GM12878 (cell line): Measurements from ENCODE around the gene NEK11. TPM values are rescaled to one million over a fixed set of nuclear protein-coding genes. Genes with fewer than 3 reads are reported as not detected.
A peak's percentile ranks its signal among the peaks of the same experiment; 100 is the strongest.

ENCODE experiments used
- ATAC-seq: fragments of 200-7000 bp; cut with Tn5 transposase; 3 replicates; pipeline ENCODE4 v1.9.1; 2020; ENCODE audit warnings: mild to moderate bottlenecking, moderate library complexity
- BruUV-seq: library from RNA; stranded (reverse); fragments of 400-500 nt; replicated peaks from 2 replicates; lab custom pipeline; 2021; lab: Mats Ljungman, UMichigan
- CTCF ChIA-PET: fragments of 300-600 bp; sonication (Branson Sonifier 250); formaldehyde crosslinking; extraction: SDS; loops from one replicate; lab custom pipeline; 2021; ENCODE audit warnings: inconsistent platforms; lab: Yijun Ruan, JAX
- POLR2A ChIA-PET: fragments of 350-600 bp; formaldehyde crosslinking; extraction: SDS; loops from one replicate; lab custom pipeline; 2021; ENCODE audit warnings: inconsistent platforms; lab: Charles Lee
- RAD21 ChIA-PET: fragments of 300-600 bp; sonication (Branson Sonifier 250); formaldehyde crosslinking; loops from one replicate; lab custom pipeline; 2023; ENCODE audit warnings: antibody characterized with exemption; ENCODE audit not compliant: unreplicated experiment; lab: Charles Lee
- SMC1A ChIA-PET: fragments of 300-600 bp; sonication (Branson Sonifier 250); formaldehyde crosslinking; loops from one replicate; lab custom pipeline; 2023; ENCODE audit not compliant: unreplicated experiment, uncharacterized antibody; lab: Charles Lee
- DNase-seq: peaks from one replicate; pipeline ENCODE4 v3.0.0-alpha.2; 2011; ENCODE audit warnings: low read depth, low spot score
- FAIRE-seq: peaks from 3 replicates; lab custom pipeline; 2011; peaks lifted over from hg19 to GRCh38; lab: Jason Lieb, UNC
- H2AFZ ChIP-seq: 2 replicates; pipeline ENCODE4 v1.6.0; 2011; ENCODE audit warnings: low read depth, low read length, control low read depth; ENCODE audit not compliant: control insufficient read depth
- H3K27ac ChIP-seq: 2 replicates; pipeline ENCODE4 v1.5.1; 2011; ENCODE audit warnings: control low read depth; ENCODE audit not compliant: control insufficient read depth, insufficient read depth
- H3K27me3 ChIP-seq, 2 experiments: replicated peaks in 1 of 2; 2 replicates each; pipeline versions ENCODE4 v1.6.0 to v1.6.1; 2011; ENCODE audit warnings: low read length in 1 of 2; ENCODE audit not compliant: control insufficient read depth in 2 of 2, insufficient read depth in 2 of 2
- H3K36me3 ChIP-seq, 2 experiments: 2 replicates each; pipeline ENCODE4 v1.5.1; 2011; ENCODE audit warnings: low read length in 1 of 2; ENCODE audit not compliant: control insufficient read depth in 2 of 2, insufficient read depth in 2 of 2
- H3K4me1 ChIP-seq: 2 replicates; pipeline ENCODE4 v1.6.1; 2011; ENCODE audit warnings: mild to moderate bottlenecking, low read length, moderate library complexity, mixed read lengths; ENCODE audit not compliant: control insufficient read depth, insufficient read depth
- H3K4me2 ChIP-seq: 2 replicates; pipeline ENCODE4 v1.6.0; 2011; ENCODE audit warnings: control low read depth; ENCODE audit not compliant: control insufficient read depth, insufficient read depth
- H3K4me3 ChIP-seq: fragments of 200-600 bp; sonication (generic); 2 replicates; pipeline ENCODE4 v1.5.1; 2016
- H3K79me2 ChIP-seq: 2 replicates; pipeline ENCODE4 v1.6.0; 2011; ENCODE audit warnings: low read length; ENCODE audit not compliant: control insufficient read depth, insufficient read depth
- H3K9ac ChIP-seq: 2 replicates; pipeline ENCODE4 v1.8.0; 2011; ENCODE audit warnings: low read length, control low read depth, mixed read lengths; ENCODE audit not compliant: control insufficient read depth, insufficient read depth
- H3K9me3 ChIP-seq: replicated peaks from 3 replicates; pipeline ENCODE4 v1.5.1; 2011; ENCODE audit warnings: mild to moderate bottlenecking, low read length; ENCODE audit not compliant: control insufficient read depth, insufficient read depth
- H4K20me1 ChIP-seq: 2 replicates; pipeline ENCODE4 v1.6.0; 2011; ENCODE audit not compliant: control insufficient read depth, insufficient read depth
- BCLAF1 ChIP-seq: fragments of 450-650 bp; IDR thresholded peaks from 2 replicates; pipeline ENCODE4 v1.6.1; 2017; ENCODE audit warnings: antibody characterized with exemption, mild to moderate bottlenecking, moderate library complexity
- NFYA ChIP-seq: IDR thresholded peaks from 2 replicates; pipeline ENCODE4 v1.6.1; 2011; ENCODE audit warnings: low read depth, mild to moderate bottlenecking, low read length, improper control_type of control experiment, borderline replicate concordance
- NFYB ChIP-seq: IDR thresholded peaks from 2 replicates; pipeline ENCODE4 v1.6.1; 2011; ENCODE audit warnings: low read depth, mild to moderate bottlenecking, low read length, improper control_type of control experiment, moderate library complexity; ENCODE audit not compliant: insufficient read depth
- NR2C1 ChIP-seq: fragments of 450-650 bp; IDR thresholded peaks from 2 replicates; pipeline ENCODE4 v1.6.1; 2017; ENCODE audit warnings: antibody characterized with exemption, mild to moderate bottlenecking, moderate library complexity
- NR2C2 ChIP-seq: IDR thresholded peaks from 2 replicates; pipeline ENCODE4 v1.6.1; 2011; ENCODE audit warnings: borderline replicate concordance, low read depth; ENCODE audit not compliant: control insufficient read depth, insufficient read length
- POLR2AphosphoS2 ChIP-seq: IDR thresholded peaks from 2 replicates; pipeline ENCODE4 v1.6.1; 2011; ENCODE audit warnings: low read depth, mild to moderate bottlenecking, low read length, improper control_type of control experiment, moderate library complexity
- SIN3A ChIP-seq: IDR thresholded peaks from 2 replicates; pipeline ENCODE4 v1.6.1; 2012; ENCODE audit warnings: low read depth, low read length, improper control_type of control experiment
- ZNF274 ChIP-seq: IDR thresholded peaks from one replicate; pipeline ENCODE4 v1.8.0; 2011; ENCODE audit not compliant: insufficient read length, insufficient read depth
- in situ Hi-C: fragments of 300-500 bp; cut with MboI; formaldehyde crosslinking; loops from 9 replicates; pipeline ENCODE4 v1.14.3; 2018; ENCODE audit warnings: mixed read lengths
- intact Hi-C: fragments of 100-400 bp; cut with micrococcal nuclease; formaldehyde crosslinking; loops from one replicate; pipeline ENCODE4 v1.14.2; 2022; ENCODE audit not compliant: unreplicated experiment
- polyA plus RNA-seq, 11 experiments: library from polyadenylated mRNA; depleted of rRNA in 4 of 11; unstranded in 6 of 11; stranded (reverse) in 5 of 11; fragments of >200 nt; fragmentation: Nextera tagmentation in 4 of 11; fragmentation: Illumina TruSeq in 1 of 11; extraction: Ambion mirVana in 4 of 11; extraction: Trizol in 1 of 11; gene quantifications; 1 replicate in 1 of 11; 2 replicates in 10 of 11; pipeline versions ENCODE4 v1.2.1 to v1.2.3, GENCODE V29; 2011 to 2016; ENCODE audit warnings: inconsistent platforms in 2 of 11, missing spikeins in 2 of 11, low read depth in 1 of 11
- total RNA-seq, 4 experiments: library from RNA; depleted of rRNA in 3 of 4; stranded (reverse); fragments of >200 nt in 3 of 4; fragmentation: Illumina TruSeq in 1 of 4; extraction: Trizol in 1 of 4; gene quantifications; 2 replicates each; pipeline versions ENCODE4 v1.2.1 to v1.2.3, GENCODE V29; 2013 to 2021

Gene NEK11
- total and polyA plus RNA-seq, 10 of the 15 experiments (the other 5 are each of a cell fraction or from before 2014, with no cell fraction given): 0.05 to 0.94 (median 0.36) TPM; not detected in 1

GRCh38 chr3:131394400-131394799, 367.7 kb downstream of the NEK11 start (continued):
- no peak for TF ChIP-seq POLR2AphosphoS2
- no peak for TF ChIP-seq NFYA
- no peak for TF ChIP-seq NR2C1
- TF ChIP-seq NR2C2: no peak
- no peak for TF ChIP-seq ZNF274
- TF ChIP-seq BCLAF1: no peak

- intact Hi-C loops: no loop called here
- no peak overlapping the region for H3K4me2 ChIP-seq
- RAD21 ChIA-PET: no interaction called here
- TF ChIP-seq SIN3A (no peak), NFYB (peak; percentile 66; the same call in 1 of the 2 replicates)
- TF ChIP-seq, all 136 proteins: peak for 1
- Histone ChIP-seq H2AFZ (no peak overlapping the region), H3K4me3 (no peak overlapping the region), H3K27me3 (no peaks in the 10 kb centered on the region; a peak in 1 of 4 replicates), H3K36me3 (no peaks in the 10 kb centered on the region), H3K27ac (no peak overlapping the region), H3K79me2 (no peaks in the 10 kb centered on the region), H3K4me1 (no peaks in the 10 kb centered on the region), H3K9ac (no peak overlapping the region), H4K20me1 (no peaks in the 10 kb centered on the region), H3K9me3 (no peaks in the 10 kb centered on the region)
- ChIA-PET CTCF (no interaction called here), SMC1A (interaction anchor here (1.1 kb wide), 1 partner anchor 10 kb away, joined by 3 read pairs; no protein-coding TSS in a partner anchor), POLR2A (no interaction called here)
- ATAC-seq: no peak
- no peak for FAIRE-seq
- DNase-seq: no peak
- no TSS peak for BruUV-seq
- in situ Hi-C loops: no loop called here
These were observed 369.5 kb downstream of the NEK11 start for GRCh38 chr3:131396170-131396569.
